HEK293T (cell line): ENCODE measurements around the gene S100A6.

ENCODE experiments used
- BHLHE40 ChIP-seq: fragments of 450-650 bp; IDR thresholded peaks from 2 replicates; pipeline ENCODE4 v1.6.1; 2016; ENCODE audit warnings: mild to moderate bottlenecking, moderate library complexity, borderline replicate concordance
- CTBP1 ChIP-seq: fragments of 450-650 bp; IDR thresholded peaks from 2 replicates; pipeline ENCODE4 v1.6.1; 2016; ENCODE audit warnings: borderline replicate concordance
- ELF4 ChIP-seq: fragments of 450-650 bp; IDR thresholded peaks from 2 replicates; pipeline ENCODE4 v1.6.1; 2017; ENCODE audit warnings: antibody characterized with exemption
- FOXA1 ChIP-seq: fragments of 450-650 bp; IDR thresholded peaks from 2 replicates; pipeline ENCODE4 v1.6.1; 2016; ENCODE audit warnings: mild to moderate bottlenecking
- FOXK2 ChIP-seq: fragments of 450-650 bp; IDR thresholded peaks from 2 replicates; pipeline ENCODE4 v1.6.1; 2016; ENCODE audit warnings: mild to moderate bottlenecking
- FOXM1 ChIP-seq: fragments of 450-650 bp; IDR thresholded peaks from 2 replicates; pipeline ENCODE4 v1.6.1; 2017; ENCODE audit warnings: mild to moderate bottlenecking, borderline replicate concordance
- HDGF ChIP-seq: fragments of 450-650 bp; IDR thresholded peaks from 2 replicates; pipeline ENCODE4 v1.6.1; 2017; ENCODE audit warnings: antibody characterized with exemption, borderline replicate concordance
- L3MBTL2 ChIP-seq: fragments of 450-650 bp; conservative IDR thresholded peaks from 2 replicates; pipeline ENCODE4 v1.6.1; 2016; ENCODE audit warnings: mild to moderate bottlenecking
- NFRKB ChIP-seq: fragments of 450-650 bp; IDR thresholded peaks from 2 replicates; pipeline ENCODE4 v1.6.1; 2016; ENCODE audit warnings: mild to moderate bottlenecking, moderate library complexity
- PKNOX1 ChIP-seq: fragments of 450-650 bp; IDR thresholded peaks from 2 replicates; pipeline ENCODE4 v1.6.1; 2016
- SP1 ChIP-seq: fragments of 450-650 bp; IDR thresholded peaks from 2 replicates; pipeline ENCODE4 v1.6.1; 2017
- SUZ12 ChIP-seq: fragments of 450-650 bp; IDR thresholded peaks from 2 replicates; pipeline ENCODE4 v1.6.1; 2016; ENCODE audit warnings: mild to moderate bottlenecking
- TARDBP ChIP-seq: fragments of 450-650 bp; IDR thresholded peaks from 2 replicates; pipeline ENCODE4 v1.6.1; 2016
- ZNF384 ChIP-seq: fragments of 450-650 bp; IDR thresholded peaks from 2 replicates; pipeline ENCODE4 v1.6.1; 2016

GRCh38 chr1:153509036-153509435 is 26.8 kb downstream of the S100A6 start:
- TF ChIP-seq SP1: no peak
- no peak for TF ChIP-seq SUZ12
- TF ChIP-seq BHLHE40: no peak
- TF ChIP-seq ELF4: no peak
- no peak for TF ChIP-seq FOXM1
- TF ChIP-seq CTBP1: no peak
- TF ChIP-seq HDGF: no peak
- TF ChIP-seq PKNOX1: no peak
- TF ChIP-seq NFRKB: no peak
- no peak for TF ChIP-seq TARDBP
- no peak for TF ChIP-seq L3MBTL2
- no peak for TF ChIP-seq ZNF384
- no peak for TF ChIP-seq FOXA1
- TF ChIP-seq FOXK2: no peak
